ENCODE data around the gene CRAMP1.
"Not testable (repeated sequence)": the region's sequence is repeated elsewhere in the genome, so short reads cannot be mapped to it uniquely, and the experiment has no call there.

The CRAMP1 gene

DNA sequence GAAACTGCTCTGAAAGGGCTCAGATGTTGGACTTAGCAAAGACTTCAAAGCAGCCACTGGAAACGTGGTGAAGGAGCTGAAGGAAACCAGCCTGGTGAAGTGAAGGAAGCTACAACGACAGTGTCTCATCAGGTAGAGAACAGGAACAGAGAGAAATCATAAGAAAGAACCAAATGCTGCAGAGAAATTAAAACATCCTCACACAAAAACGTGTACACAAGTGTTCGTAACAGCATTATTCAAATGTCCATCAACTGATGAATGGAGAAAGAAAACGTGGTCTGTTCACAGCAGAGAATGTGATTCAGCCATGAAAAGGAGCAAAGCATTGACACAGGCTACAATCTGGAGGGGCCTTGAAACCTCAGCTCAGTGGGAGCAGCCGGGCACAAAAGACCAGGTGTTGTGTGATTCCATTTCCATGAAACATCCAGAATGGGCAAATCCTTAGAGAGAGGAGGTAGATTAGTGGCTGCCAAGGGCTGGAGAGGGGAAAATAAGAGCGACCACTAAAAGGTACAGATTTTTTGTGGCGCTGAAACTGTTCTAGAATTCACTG lies 27.2 kb upstream of the CRAMP1 start:
- FAIRE-seq: no peak
- TF ChIP-seq POLR2A (IDR thresholded peaks at IDR 0.05; ENCODE audit: low read depth, low read length): no peak
- no peak for DNase-seq (ENCODE audit: insufficient read length, low spot score)

GRCh38 chr16:1590366-1590765 lies 21.8 kb upstream of the CRAMP1 start:
- FAIRE-seq (no peak), DNase-seq (ENCODE audit: insufficient read length, low spot score) (no peak)
- no peak for TF ChIP-seq POLR2A (IDR thresholded peaks at IDR 0.05; ENCODE audit: low read depth, low read length)

DNA sequence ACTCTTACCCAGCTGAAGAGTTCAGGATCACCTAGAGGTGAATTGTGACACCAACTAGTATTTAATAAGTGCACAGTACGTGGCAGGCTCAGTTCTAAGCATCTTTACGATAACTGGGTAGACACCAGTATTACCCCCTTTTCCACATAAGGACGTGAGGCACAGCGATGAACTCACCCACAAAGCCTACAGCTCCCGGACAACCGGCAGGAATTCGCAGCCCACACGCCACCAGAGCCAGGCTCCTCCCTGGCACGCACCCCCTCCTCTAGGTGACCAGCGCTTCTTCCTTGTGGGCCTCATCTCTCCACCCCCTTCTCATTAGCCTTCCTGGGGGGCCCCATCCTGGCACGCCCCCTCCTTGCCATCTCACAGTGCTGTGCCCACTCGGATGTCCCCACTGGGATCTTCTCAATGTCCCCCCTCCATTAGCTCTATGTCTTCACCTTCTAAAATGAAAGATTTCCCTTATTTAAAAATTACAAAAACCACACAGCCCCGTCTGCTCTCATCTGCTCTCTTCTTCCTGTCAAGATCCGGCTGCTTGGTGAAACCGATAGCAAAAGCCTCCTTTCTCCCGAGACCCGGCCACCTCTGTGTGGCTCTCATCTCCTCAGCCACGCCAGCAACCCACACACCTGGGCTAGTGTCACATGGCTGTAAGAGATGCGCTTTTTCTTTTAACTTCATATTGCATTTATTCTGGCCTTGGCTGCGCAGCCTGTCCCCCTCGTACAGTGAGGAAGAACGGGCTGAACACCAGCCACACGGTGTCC lies 21.0 kb upstream of the CRAMP1 start:
- no peak for TF ChIP-seq POLR2A (IDR thresholded peaks at IDR 0.05; ENCODE audit: low read depth, low read length)

DNA sequence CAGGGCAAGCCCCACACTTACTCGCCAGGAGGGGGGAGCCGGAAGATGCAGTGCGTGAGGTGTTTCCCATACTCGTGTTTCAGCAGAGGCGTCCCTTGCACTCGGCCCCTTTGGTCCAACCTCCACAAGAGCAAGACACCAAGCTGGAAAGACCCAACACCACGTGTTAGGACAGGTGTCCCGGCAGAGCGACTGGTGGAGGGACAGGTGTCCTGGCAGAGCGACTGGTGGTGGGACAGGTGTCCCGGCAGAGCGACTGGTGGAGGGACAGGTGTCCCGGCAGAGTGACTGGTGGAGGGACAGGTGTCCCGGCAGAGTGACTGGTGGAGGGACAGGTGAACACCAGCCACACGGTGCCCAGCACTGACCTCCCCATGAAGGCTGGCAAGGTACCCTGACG lies 19.7 kb upstream of the CRAMP1 start:
- FAIRE-seq: no peak
- no peak for DNase-seq (ENCODE audit: insufficient read length, low spot score)
- no peak for TF ChIP-seq POLR2A (IDR thresholded peaks at IDR 0.05; ENCODE audit: low read depth, low read length)

More for the DNA sequence above, 21.0 kb upstream of the CRAMP1 start:
- DNase-seq (ENCODE audit: insufficient read length, low spot score): no peak
- FAIRE-seq: no peak

- not testable (repeated sequence) for FAIRE-seq; DNase-seq (ENCODE audit: insufficient read length, low spot score)
These were observed 16.6 kb upstream of the CRAMP1 start for GRCh38 chr16:1595511-1595910.

DNA sequence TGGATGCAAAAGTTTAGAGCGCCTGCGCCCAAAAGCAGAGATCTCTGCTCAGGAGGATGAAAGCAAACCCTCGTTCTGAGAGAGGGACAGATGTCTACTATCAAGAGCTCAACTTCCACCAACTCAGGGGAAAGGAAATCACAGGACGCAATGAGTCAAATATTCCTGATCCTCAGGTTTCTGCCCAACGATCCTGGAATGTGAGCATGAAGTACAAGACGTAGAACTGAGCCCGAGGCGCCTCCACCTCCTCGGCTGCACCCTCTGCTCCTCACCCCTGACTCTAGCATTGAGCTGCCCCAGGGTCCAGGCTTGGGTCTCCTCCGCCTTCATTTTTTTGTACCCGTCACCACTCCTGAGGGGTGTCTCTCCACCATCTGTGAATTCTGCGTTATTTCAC lies 15.6 kb upstream of the CRAMP1 start:
- no peak for TF ChIP-seq POLR2A (IDR thresholded peaks at IDR 0.05; ENCODE audit: low read depth, low read length)
- DNase-seq (ENCODE audit: insufficient read length, low spot score) (no peak), FAIRE-seq (no peak)

- FAIRE-seq (no peak), DNase-seq (ENCODE audit: insufficient read length, low spot score) (no peak)
These were observed 15.0 kb upstream of the CRAMP1 start for GRCh38 chr16:1597154-1597553.

GRCh38 chr16:1601031-1601430 lies 11.1 kb upstream of the CRAMP1 start:
- FAIRE-seq: no peak
- TF ChIP-seq POLR2A (IDR thresholded peaks at IDR 0.05; ENCODE audit: low read depth, low read length): no peak
- no peak for DNase-seq (ENCODE audit: insufficient read length, low spot score)

More at GRCh38 chr16:1597154-1597553, 15.0 kb upstream of the CRAMP1 start:
- no peak for TF ChIP-seq POLR2A (IDR thresholded peaks at IDR 0.05; ENCODE audit: low read depth, low read length)

DNA sequence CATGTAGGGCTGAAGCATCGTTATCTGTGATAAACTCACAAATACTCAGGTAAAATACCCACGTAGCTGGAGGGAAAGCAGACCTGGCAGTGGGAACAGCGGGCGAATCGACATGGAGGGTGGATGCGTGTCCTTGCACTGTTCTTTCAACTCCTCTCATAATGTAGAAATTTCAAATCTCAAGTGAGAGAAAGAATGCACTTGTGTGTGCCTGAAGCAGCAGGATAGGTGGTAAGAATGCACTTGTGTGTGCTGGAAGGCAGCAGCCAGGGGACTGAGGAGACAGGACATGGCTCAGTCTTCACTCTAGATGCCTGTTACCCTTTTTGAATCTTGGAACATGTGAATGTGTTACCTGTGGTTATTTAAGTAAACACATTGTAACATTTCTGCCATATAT lies 10.7 kb upstream of the CRAMP1 start:
- TF ChIP-seq POLR2A (IDR thresholded peaks at IDR 0.05; ENCODE audit: low read depth, low read length): no peak
- DNase-seq (ENCODE audit: insufficient read length, low spot score) (no peak), FAIRE-seq (no peak)

DNA sequence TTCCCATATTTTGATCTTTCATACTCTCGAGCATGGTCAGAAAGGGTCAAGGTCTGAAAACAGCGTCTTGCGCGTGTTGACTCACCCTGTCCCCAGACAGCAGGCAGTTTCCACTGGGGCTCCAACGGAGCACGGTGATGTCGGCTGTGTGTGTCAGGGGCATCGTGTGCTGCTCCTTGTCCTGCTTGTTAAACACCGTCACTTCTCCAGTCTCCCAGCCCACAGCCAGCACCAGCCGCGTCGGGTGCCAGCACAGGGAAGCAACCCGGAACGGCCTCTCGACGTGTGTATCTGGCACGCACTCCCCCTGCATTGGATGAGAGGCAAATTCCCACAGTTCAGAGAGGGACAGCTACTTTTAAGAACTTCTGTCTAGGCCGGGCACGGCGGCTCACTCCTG lies 9.9 kb upstream of the CRAMP1 start:
- FAIRE-seq (no peak), DNase-seq (ENCODE audit: insufficient read length, low spot score) (no peak)
- no peak for TF ChIP-seq POLR2A (IDR thresholded peaks at IDR 0.05; ENCODE audit: low read depth, low read length)

GRCh38 chr16:1606774-1607173 lies 5.4 kb upstream of the CRAMP1 start:
- FAIRE-seq (no peak), DNase-seq (ENCODE audit: insufficient read length, low spot score) (no peak)
- no peak for TF ChIP-seq POLR2A (IDR thresholded peaks at IDR 0.05; ENCODE audit: low read depth, low read length)

GRCh38 chr16:1607971-1608370 lies 4.2 kb upstream of the CRAMP1 start:
- TF ChIP-seq POLR2A (IDR thresholded peaks at IDR 0.05; ENCODE audit: low read depth, low read length): no peak
- no peak for FAIRE-seq
- DNase-seq (ENCODE audit: insufficient read length, low spot score): no peak

DNA sequence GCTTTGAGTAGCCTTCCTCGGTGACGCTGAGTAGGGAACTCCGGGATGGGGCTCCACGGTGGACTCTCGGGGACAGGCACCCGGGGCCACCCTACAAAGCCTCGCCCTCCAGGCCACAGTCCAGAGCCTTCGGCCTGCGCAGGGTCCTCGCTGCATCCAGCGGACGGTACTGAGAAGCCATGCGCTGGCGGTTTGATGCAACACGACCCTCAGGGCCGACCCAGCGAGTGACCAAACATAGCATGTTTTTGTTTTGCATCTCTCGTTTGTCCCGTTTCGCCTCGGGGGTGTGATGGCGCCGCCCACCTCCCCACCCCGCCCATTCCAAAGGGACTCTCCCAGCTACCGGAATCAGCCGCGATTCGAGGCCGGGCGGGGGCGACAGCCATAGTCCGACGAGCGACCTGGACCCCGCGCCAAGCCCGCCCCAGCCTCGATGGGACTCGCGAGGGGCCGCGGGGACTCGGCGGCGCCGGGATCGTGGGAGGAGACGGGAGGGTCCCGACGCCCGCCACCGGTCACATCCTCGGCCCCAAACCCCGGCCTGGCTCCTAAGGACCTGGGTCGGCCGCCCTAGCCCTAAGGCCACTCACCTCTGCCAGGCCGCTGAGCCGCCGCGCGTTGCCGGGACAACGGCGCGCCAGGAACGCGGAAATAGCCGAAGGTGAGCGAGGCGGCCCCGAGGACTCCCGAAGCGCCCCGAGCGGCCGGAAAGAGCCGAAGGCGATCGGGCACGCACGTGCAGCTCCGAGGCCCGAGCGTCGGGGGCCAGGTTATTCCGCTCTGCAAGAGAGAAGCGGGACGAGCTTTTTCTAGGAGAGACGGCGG lies 1.9 kb upstream of the CRAMP1 start:
- no peak for FAIRE-seq
- peak; percentile 90 for DNase-seq (ENCODE audit: insufficient read length, low spot score)
- peak; percentile 55 for TF ChIP-seq POLR2A (IDR thresholded peaks at IDR 0.05; ENCODE audit: low read depth, low read length)

GRCh38 chr16:1610899-1611632 lies 1.1 kb upstream of the CRAMP1 start:
- DNase-seq (ENCODE audit: insufficient read length, low spot score) (no peak), FAIRE-seq (no peak)
- no peak for TF ChIP-seq POLR2A (IDR thresholded peaks at IDR 0.05; ENCODE audit: low read depth, low read length)
